ENCODE data around the gene VIL1. TPM values are rescaled to one million over a fixed set of nuclear protein-coding genes. Genes with fewer than 3 reads are reported as not detected.

Gene VIL1
- total and polyA plus RNA-seq, 4 donors, result 0.06 to 0.77 (median 0.15) TPM

GRCh38 chr2:218471982-218472381 lies 53.1 kb downstream of the VIL1 start:
- H3K36me3 ChIP-seq (ENCODE audit: control insufficient read depth in 4 of 4, insufficient read depth in 4 of 4, low read length in 4 of 4), result peaks cover 3 to 22% (median 14%) of the 10 kb centered on the region in 4 donors
- TF ChIP-seq, protein P1, sequence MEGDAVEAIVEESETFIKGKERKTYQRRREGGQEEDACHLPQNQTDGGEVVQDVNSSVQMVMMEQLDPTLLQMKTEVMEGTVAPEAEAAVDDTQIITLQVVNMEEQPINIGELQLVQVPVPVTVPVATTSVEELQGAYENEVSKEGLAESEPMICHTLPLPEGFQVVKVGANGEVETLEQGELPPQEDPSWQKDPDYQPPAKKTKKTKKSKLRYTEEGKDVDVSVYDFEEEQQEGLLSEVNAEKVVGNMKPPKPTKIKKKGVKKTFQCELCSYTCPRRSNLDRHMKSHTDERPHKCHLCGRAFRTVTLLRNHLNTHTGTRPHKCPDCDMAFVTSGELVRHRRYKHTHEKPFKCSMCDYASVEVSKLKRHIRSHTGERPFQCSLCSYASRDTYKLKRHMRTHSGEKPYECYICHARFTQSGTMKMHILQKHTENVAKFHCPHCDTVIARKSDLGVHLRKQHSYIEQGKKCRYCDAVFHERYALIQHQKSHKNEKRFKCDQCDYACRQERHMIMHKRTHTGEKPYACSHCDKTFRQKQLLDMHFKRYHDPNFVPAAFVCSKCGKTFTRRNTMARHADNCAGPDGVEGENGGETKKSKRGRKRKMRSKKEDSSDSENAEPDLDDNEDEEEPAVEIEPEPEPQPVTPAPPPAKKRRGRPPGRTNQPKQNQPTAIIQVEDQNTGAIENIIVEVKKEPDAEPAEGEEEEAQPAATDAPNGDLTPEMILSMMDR (IDR thresholded peaks at IDR 0.05; ENCODE audit: control extremely low read depth, extremely low read depth), result no peak
- H3K27me3 ChIP-seq (ENCODE audit: control insufficient read depth in 3 of 3, insufficient read depth in 3 of 3, low read length in 2 of 3), result no peaks in the 10 kb centered on the region
- peak; percentile 66 for ATAC-seq (ENCODE audit: insufficient read depth, low FRiP score)
- H3K4me3 ChIP-seq, result no peak overlapping the region
- no peak overlapping the region for H3K27ac ChIP-seq (ENCODE audit: low read depth in 1 of 2, low read length in 1 of 2)
- H3K9me3 ChIP-seq (ENCODE audit: control insufficient read depth in 4 of 4, insufficient read depth in 3 of 4, low read length in 3 of 4), result no peaks in the 10 kb centered on the region
- H3K9ac ChIP-seq (ENCODE audit: insufficient read depth in 1 of 2, low read length in 2 of 2), result no peak overlapping the region
- DNase-seq, result no peak
- WGBS, 2 donors, result 55 to 70% methylated on average over 5 of the region's 5 CpGs
- peaks cover 0 to 9% (median 0%) of the 10 kb centered on the region in 5 donors for H3K4me1 ChIP-seq (ENCODE audit: control insufficient read depth in 5 of 5, insufficient read depth in 5 of 5, low read length in 5 of 5)

DNA sequence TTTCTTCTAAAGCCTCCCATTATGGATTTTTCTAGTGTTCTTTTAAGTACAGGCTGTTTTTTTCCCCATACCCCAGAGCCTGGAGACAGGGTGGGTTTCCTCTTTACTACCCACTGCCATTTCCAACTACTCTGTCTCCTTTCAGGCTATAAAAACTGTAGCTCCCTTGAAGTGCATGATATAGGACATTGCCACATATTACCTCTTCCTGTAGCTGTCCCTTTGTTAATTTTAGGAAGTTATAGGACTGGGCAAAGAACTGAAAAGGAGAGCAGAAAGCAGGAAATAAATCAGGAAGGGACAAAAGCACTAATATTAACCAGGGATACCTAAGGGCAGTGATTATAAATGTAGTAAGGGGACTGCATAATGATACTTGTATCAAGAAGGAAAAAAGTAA lies 54.1 kb downstream of the VIL1 start:
- Histone ChIP-seq H3K9ac (ENCODE audit: insufficient read depth in 1 of 2, low read length in 2 of 2) (no peak overlapping the region), H3K27me3 (ENCODE audit: control insufficient read depth in 3 of 3, insufficient read depth in 3 of 3, low read length in 2 of 3) (no peaks in the 10 kb centered on the region), H3K36me3 (ENCODE audit: control insufficient read depth in 4 of 4, insufficient read depth in 4 of 4, low read length in 4 of 4) (peaks cover 3 to 22% (median 14%) of the 10 kb centered on the region in 4 donors), H3K4me3 (no peak overlapping the region), H3K4me1 (ENCODE audit: control insufficient read depth in 5 of 5, insufficient read depth in 5 of 5, low read length in 5 of 5) (peaks cover 0 to 10% (median 0%) of the 10 kb centered on the region in 5 donors), H3K9me3 (ENCODE audit: control insufficient read depth in 4 of 4, insufficient read depth in 3 of 4, low read length in 3 of 4) (no peaks in the 10 kb centered on the region), H3K27ac (ENCODE audit: low read depth in 1 of 2, low read length in 1 of 2) (no peak overlapping the region)
- DNase-seq (no peak), ATAC-seq (ENCODE audit: insufficient read depth, low FRiP score) (no peak)
- TF ChIP-seq, protein P1 (IDR thresholded peaks at IDR 0.05; ENCODE audit: control extremely low read depth, extremely low read depth), result no peak

GRCh38 chr2:218474527-218474926 lies 55.6 kb downstream of the VIL1 start:
- TF ChIP-seq, protein P1 (IDR thresholded peaks at IDR 0.05; ENCODE audit: control extremely low read depth, extremely low read depth), result no peak
- no peak for ATAC-seq (ENCODE audit: insufficient read depth, low FRiP score)
- Histone ChIP-seq H3K27ac (ENCODE audit: low read depth in 1 of 2, low read length in 1 of 2) (no peak overlapping the region), H3K36me3 (ENCODE audit: control insufficient read depth in 4 of 4, insufficient read depth in 4 of 4, low read length in 4 of 4) (peaks cover 3 to 28% (median 14%) of the 10 kb centered on the region in 4 donors), H3K9me3 (ENCODE audit: control insufficient read depth in 4 of 4, insufficient read depth in 3 of 4, low read length in 3 of 4) (no peaks in the 10 kb centered on the region), H3K9ac (ENCODE audit: insufficient read depth in 1 of 2, low read length in 2 of 2) (no peak overlapping the region), H3K4me3 (no peak overlapping the region), H3K27me3 (ENCODE audit: control insufficient read depth in 3 of 3, insufficient read depth in 3 of 3, low read length in 2 of 3) (no peaks in the 10 kb centered on the region), H3K4me1 (ENCODE audit: control insufficient read depth in 5 of 5, insufficient read depth in 5 of 5, low read length in 5 of 5) (peaks cover 0 to 10% (median 0%) of the 10 kb centered on the region in 5 donors)
- 85 to 94% methylated on average over 3 of the region's 3 CpGs for WGBS, 2 donors
- no peak for DNase-seq

DNA sequence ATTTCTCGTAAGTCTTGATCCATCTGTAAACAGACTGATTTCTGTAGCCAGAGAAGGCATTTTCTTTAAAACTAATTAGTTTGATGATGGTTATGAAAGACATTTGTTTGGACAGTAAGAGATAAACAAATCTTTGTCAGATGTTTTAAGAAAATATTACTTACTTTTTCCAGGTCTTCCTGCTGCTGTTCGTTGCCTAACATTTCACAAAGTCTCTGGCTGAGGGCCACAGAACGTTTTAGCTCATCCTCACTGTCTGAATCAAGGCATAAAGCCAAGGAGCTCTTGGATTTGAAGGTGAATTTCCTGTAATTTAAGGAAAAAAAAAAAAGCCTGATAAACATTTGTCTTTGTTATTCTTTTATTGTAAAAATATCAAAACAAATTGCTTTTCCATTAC lies 57.8 kb downstream of the VIL1 start:
- TF ChIP-seq, protein P1 (IDR thresholded peaks at IDR 0.05; ENCODE audit: control extremely low read depth, extremely low read depth), result no peak
- ATAC-seq (ENCODE audit: insufficient read depth, low FRiP score) (no peak), DNase-seq (peak in 2 of 3 donors; percentile 24 to 38)
- Histone ChIP-seq H3K9ac (ENCODE audit: insufficient read depth in 1 of 2, low read length in 2 of 2) (peak overlapping the region in 1 of 2 donors; percentile 77), H3K27ac (ENCODE audit: low read depth in 1 of 2, low read length in 1 of 2) (no peak overlapping the region), H3K27me3 (ENCODE audit: control insufficient read depth in 3 of 3, insufficient read depth in 3 of 3, low read length in 2 of 3) (no peaks in the 10 kb centered on the region), H3K4me1 (ENCODE audit: control insufficient read depth in 5 of 5, insufficient read depth in 5 of 5, low read length in 5 of 5) (peaks cover 0 to 10% (median 0%) of the 10 kb centered on the region in 5 donors), H3K36me3 (ENCODE audit: control insufficient read depth in 4 of 4, insufficient read depth in 4 of 4, low read length in 4 of 4) (peaks cover 4 to 22% (median 16%) of the 10 kb centered on the region in 4 donors), H3K4me3 (no peak overlapping the region), H3K9me3 (ENCODE audit: control insufficient read depth in 4 of 4, insufficient read depth in 3 of 4, low read length in 3 of 4) (no peaks in the 10 kb centered on the region)
- WGBS, 2 donors, result 55 to 61% methylated on average over 3 of the region's 3 CpGs

Measured in lung (tissue), 12 donors.